ENCODE data around the gene SETSIP. TPM values are rescaled to one million over a fixed set of nuclear protein-coding genes. Genes with fewer than 3 reads are reported as not detected.

Gene SETSIP
- total and polyA plus RNA-seq, 8 donors: not detected

DNA sequence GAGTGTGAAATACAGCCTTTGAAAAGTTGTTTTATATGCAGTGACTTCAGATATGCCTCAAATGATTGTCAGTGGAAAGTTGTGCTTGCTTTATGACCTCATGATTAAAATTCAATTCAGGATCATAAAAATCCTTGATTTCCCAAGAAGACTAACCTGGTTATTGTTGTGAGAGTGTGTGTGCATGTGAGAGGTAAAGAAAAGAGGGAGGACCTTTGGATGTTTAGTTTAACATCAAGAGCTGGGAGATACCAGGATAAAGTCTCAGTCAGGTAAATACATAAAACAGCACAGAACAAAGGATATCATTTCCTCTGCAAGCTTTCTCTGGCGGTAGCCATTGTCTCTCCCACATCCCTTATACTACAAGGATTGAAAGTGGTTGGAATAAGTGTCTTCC lies 19.4 kb upstream of the SETSIP start:
- H3K27ac ChIP-seq: no peak overlapping the region
- intact Hi-C loops (cut with DNase I; ENCODE audit: low total_unique reads): no loop called here
- WGBS, 5 donors: 77 to 95% (median 80%) methylated on average over 1 of the region's 1 CpG
- H3K36me3 ChIP-seq: peaks cover 0 to 4% (median 2%) of the 10 kb centered on the region in 4 donors
- DNase-seq: no peak
- no peaks in the 10 kb centered on the region for H3K4me1 ChIP-seq
- peaks cover 0 to 2% (median 0%) of the 10 kb centered on the region in 4 donors for H3K9me3 ChIP-seq
- peaks cover 0 to 8% (median 0%) of the 10 kb centered on the region in 3 donors for H3K27me3 ChIP-seq
- no peak overlapping the region for H3K4me3 ChIP-seq
- TF ChIP-seq EP300 (IDR thresholded peaks at IDR 0.05) (no peak), POLR2A (IDR thresholded peaks at IDR 0.05) (no peak), POLR2AphosphoS5 (IDR thresholded peaks at IDR 0.05) (no peak)
- TF ChIP-seq, protein P1, sequence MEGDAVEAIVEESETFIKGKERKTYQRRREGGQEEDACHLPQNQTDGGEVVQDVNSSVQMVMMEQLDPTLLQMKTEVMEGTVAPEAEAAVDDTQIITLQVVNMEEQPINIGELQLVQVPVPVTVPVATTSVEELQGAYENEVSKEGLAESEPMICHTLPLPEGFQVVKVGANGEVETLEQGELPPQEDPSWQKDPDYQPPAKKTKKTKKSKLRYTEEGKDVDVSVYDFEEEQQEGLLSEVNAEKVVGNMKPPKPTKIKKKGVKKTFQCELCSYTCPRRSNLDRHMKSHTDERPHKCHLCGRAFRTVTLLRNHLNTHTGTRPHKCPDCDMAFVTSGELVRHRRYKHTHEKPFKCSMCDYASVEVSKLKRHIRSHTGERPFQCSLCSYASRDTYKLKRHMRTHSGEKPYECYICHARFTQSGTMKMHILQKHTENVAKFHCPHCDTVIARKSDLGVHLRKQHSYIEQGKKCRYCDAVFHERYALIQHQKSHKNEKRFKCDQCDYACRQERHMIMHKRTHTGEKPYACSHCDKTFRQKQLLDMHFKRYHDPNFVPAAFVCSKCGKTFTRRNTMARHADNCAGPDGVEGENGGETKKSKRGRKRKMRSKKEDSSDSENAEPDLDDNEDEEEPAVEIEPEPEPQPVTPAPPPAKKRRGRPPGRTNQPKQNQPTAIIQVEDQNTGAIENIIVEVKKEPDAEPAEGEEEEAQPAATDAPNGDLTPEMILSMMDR (IDR thresholded peaks at IDR 0.05): no peak

DNA sequence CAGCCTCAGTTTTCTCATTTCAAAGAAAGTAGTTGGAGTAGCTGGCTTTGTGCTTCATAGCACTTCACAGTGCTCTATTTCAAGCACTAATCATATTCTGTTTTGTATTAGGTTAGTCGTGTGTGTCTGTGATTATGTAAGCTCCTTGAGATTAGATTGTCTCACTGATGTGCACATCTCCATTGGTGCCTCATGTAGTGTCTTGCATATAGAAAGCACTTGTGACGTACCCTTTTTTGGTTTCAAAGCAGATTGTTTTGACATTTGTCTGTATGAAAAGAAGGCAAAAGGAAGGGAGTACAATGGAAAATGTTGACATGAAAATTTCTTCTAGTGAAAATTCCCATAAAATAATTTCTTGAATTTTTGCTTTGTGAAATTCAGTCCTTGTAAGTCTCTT lies 18.9 kb upstream of the SETSIP start:
- no peak for DNase-seq
- no peak overlapping the region for H3K27ac ChIP-seq
- 76 to 87% (median 82%) methylated on average over 2 of the region's 2 CpGs for WGBS, 5 donors
- TF ChIP-seq POLR2AphosphoS5 (IDR thresholded peaks at IDR 0.05): no peak
- TF ChIP-seq, protein P1 (IDR thresholded peaks at IDR 0.05): no peak
- TF ChIP-seq POLR2A (IDR thresholded peaks at IDR 0.05): no peak
- H3K27me3 ChIP-seq: peaks cover 0 to 8% (median 0%) of the 10 kb centered on the region in 3 donors
- no peaks in the 10 kb centered on the region for H3K4me1 ChIP-seq
- H3K4me3 ChIP-seq: no peak overlapping the region
- peaks cover 0 to 4% (median 2%) of the 10 kb centered on the region in 4 donors for H3K36me3 ChIP-seq
- no peaks in the 10 kb centered on the region for H3K9me3 ChIP-seq
- intact Hi-C loops (cut with DNase I; ENCODE audit: low total_unique reads): no loop called here

DNA sequence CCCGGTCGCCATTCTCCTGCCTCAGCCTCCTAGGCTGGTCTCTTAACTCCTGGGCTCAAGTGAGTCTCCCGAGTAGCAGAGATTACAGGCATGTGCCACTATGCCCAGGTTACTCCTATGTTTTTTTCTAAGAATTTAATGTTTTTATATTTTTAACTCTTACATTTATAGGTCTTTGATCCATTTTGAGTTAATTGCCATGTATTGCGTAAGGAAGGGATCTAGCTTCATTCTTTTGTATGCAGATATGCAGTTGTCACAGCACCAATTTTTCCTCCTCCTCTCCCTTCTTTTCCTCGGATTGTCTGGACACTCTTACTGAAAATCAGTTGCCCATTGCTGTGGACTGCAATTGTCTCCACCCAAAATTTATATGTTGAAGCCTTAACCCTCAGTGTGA lies 16.4 kb upstream of the SETSIP start:
- H3K36me3 ChIP-seq: peaks cover 0 to 5% (median 1%) of the 10 kb centered on the region in 4 donors
- WGBS, 5 donors: 95 to 99% (median 98%) methylated on average over 5 of the region's 5 CpGs
- TF ChIP-seq EP300 (IDR thresholded peaks at IDR 0.05) (no peak), POLR2A (IDR thresholded peaks at IDR 0.05) (no peak), POLR2AphosphoS5 (IDR thresholded peaks at IDR 0.05) (no peak)
- TF ChIP-seq, protein P1 (IDR thresholded peaks at IDR 0.05): no peak
- no peak for DNase-seq
- H3K27ac ChIP-seq: no peak overlapping the region
- intact Hi-C loops (cut with DNase I; ENCODE audit: low total_unique reads): no loop called here
- peaks cover 0 to 8% (median 0%) of the 10 kb centered on the region in 3 donors for H3K27me3 ChIP-seq
- H3K4me3 ChIP-seq: no peak overlapping the region
- peaks cover 2 to 6% (median 4%) of the 10 kb centered on the region in 4 donors for H3K9me3 ChIP-seq
- no peaks in the 10 kb centered on the region for H3K4me1 ChIP-seq

DNA sequence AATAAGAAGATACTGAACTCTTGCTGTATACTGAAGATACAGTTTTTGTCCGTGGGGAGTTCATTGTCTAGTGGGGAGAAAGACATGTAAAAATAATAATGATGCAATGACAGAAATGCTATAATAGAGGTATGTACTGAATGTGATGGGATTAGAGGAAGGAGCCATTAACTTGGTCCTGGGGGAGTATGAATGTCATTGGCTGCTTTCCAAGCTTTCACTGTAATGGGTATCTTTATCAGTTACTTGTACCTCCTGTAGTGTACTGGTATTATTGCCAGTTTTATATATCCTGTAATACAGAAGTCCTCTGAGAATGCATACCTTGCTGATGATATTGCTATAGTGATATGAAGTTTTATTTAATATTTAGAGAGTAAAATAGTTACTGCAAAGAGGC lies 12.3 kb upstream of the SETSIP start:
- Histone ChIP-seq H3K36me3 (peaks cover 0 to 18% (median 0%) of the 10 kb centered on the region in 4 donors), H3K4me1 (no peaks in the 10 kb centered on the region), H3K27ac (no peak overlapping the region), H3K9me3 (peaks cover 16 to 32% (median 21%) of the 10 kb centered on the region in 4 donors), H3K27me3 (peaks cover 0 to 5% (median 0%) of the 10 kb centered on the region in 3 donors), H3K4me3 (no peak overlapping the region)
- TF ChIP-seq POLR2A (IDR thresholded peaks at IDR 0.05): no peak
- TF ChIP-seq POLR2AphosphoS5 (IDR thresholded peaks at IDR 0.05): no peak
- intact Hi-C loops (cut with DNase I; ENCODE audit: low total_unique reads): no loop called here
- DNase-seq: no peak
- 90 to 97% (median 94%) methylated on average over 1 of the region's 1 CpG for WGBS, 5 donors

DNA sequence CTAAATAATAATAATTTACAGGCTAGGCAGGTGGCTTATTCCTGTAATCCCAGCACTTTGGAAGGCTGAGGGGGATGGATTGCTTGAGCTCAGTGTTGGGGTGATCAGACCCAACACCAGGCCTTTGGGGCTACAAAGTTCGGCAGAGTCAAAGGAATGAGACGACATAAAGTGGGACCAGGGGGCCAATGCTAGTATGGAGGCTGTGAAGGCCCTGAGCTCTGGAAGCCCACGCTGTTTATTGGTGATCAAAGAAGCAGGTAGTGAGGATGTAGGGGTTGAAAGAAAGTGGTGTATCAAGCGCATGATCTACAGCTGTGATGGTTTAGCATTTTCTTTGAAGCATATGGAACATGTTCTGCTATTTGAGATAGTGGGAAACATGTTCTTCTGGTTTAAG lies 10.5 kb upstream of the SETSIP start:
- TF ChIP-seq POLR2A (IDR thresholded peaks at IDR 0.05): no peak
- TF ChIP-seq EP300 (IDR thresholded peaks at IDR 0.05): no peak
- no peak for TF ChIP-seq POLR2AphosphoS5 (IDR thresholded peaks at IDR 0.05)
- TF ChIP-seq, protein P1 (IDR thresholded peaks at IDR 0.05): no peak
- peaks cover 0 to 17% (median 0%) of the 10 kb centered on the region in 4 donors for H3K36me3 ChIP-seq
- intact Hi-C loops (cut with DNase I; ENCODE audit: low total_unique reads): no loop called here
- 93 to 98% (median 96%) methylated on average over 4 of the region's 4 CpGs for WGBS, 5 donors
- H3K27me3 ChIP-seq: peaks cover 0 to 2% (median 0%) of the 10 kb centered on the region in 3 donors
- H3K9me3 ChIP-seq: peaks cover 16 to 32% (median 21%) of the 10 kb centered on the region in 4 donors
- no peak overlapping the region for H3K4me3 ChIP-seq
- H3K27ac ChIP-seq: no peak overlapping the region
- H3K4me1 ChIP-seq: peaks cover 0 to 10% (median 9%) of the 10 kb centered on the region in 4 donors
- DNase-seq: no peak

Measured in stomach (tissue), 9 donors.